ENCODE measurements around the gene FAM114A2. TPM values are rescaled to one million over a fixed set of nuclear protein-coding genes. Genes with fewer than 3 reads are reported as not detected.
"Not testable (repeated sequence)": the region's sequence is repeated elsewhere in the genome, so short reads cannot be mapped to it uniquely, and the experiment has no call there.

The FAM114A2 gene
- total RNA-seq, 2 experiments from 2014 or later: 22.3 to 27.0 TPM

DNA sequence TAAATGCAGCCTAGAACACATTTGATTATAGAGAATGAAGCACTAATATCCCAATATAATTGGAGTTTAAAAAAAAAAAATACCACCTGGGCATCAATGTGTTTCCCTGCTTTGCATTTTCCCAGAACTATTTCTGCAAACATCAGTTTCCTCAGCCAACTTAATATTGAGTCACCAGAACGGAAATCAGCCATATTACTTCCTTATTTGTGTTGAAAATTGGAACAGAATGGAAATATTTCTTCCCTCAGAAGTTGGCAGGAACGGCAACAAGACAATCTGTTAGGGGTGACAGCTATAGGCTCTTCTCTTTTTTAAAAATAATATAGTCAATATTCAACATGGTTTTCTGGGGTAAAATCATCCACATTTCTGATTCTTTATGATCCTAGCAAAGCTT lies 4.1 kb upstream of the FAM114A2 start:
- no peak overlapping the region for H3K27ac Mint-ChIP-seq
- H3K4me3 Mint-ChIP-seq: no peak overlapping the region
- DNase-seq (no peak), ATAC-seq (no peak)
- H3K27me3 Mint-ChIP-seq: no peaks in the 10 kb centered on the region
- CTCF ChIA-PET: interaction anchor here (1.4 kb wide), 1 partner anchor 30 kb away, joined by 6 read pairs; no protein-coding TSS in a partner anchor
- H3K9me3 Mint-ChIP-seq (ENCODE audit: low read depth): no peaks in the 10 kb centered on the region
- peaks cover 14% of the 10 kb centered on the region for H3K36me3 Mint-ChIP-seq
- peaks cover 59% of the 10 kb centered on the region for H3K4me1 Mint-ChIP-seq

DNA sequence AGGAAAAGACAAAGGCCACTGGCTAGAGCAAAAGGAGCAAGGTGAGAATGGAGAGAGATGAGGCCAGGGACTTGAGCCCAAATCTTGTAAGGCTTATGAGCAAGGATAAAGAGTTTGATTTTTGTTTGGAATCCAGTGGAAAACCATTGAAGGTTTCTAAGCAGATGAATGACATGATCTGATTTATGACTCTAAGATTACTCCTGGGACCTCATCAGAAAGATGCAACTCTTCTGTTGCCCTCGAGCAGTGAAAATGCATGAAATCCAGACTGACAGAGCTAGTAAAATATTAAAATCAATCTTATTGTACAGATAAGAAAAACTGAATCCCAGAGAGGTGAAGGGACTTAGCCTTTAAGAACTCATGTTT lies 734 bp upstream of the FAM114A2 start:
- H3K4me3 Mint-ChIP-seq: peak overlapping the region; percentile 93
- no peak for ATAC-seq
- no peak for DNase-seq
- H3K9me3 Mint-ChIP-seq (ENCODE audit: low read depth): no peaks in the 10 kb centered on the region
- H3K27ac Mint-ChIP-seq: peak overlapping the region; percentile 93
- CTCF ChIA-PET: interaction anchor here (0.6 to 3.1 kb wide), 10 partner anchors 9 to 366 kb away, joined by 3 to 13 read pairs (median 4); partner anchors contain the start of gene GALNT10
- no peaks in the 10 kb centered on the region for H3K27me3 Mint-ChIP-seq
- H3K36me3 Mint-ChIP-seq: peaks cover 8% of the 10 kb centered on the region
- H3K4me1 Mint-ChIP-seq: peaks cover 52% of the 10 kb centered on the region

DNA sequence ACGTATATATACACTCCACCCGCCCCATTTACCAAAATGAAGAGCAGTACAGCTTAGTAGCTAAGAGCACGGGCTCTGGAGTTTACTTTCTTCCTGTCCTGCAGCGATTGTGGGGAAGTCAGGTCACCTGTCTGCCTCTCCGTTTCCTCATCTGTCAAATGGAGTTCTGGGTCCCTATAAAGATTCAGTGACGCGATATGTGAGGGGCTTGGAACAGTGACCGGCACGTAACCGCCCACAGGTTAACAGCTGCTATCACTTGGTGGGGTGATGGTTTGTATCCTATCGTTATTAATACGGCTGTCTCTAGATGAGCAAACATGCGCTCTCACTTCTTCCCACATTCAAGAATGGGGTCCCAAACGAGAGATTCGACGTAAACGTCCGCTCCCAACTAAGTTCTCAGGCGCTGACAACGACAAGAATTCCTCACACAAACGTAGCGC lies 426 bp downstream of the FAM114A2 start:
- peak; percentile 68 for DNase-seq
- peak; percentile 46 for ATAC-seq
- peaks cover 8% of the 10 kb centered on the region for H3K36me3 Mint-ChIP-seq
- CTCF ChIA-PET: interaction anchor here (0.8 to 3.1 kb wide), 9 partner anchors 10 to 367 kb away, joined by 3 to 13 read pairs (median 5); partner anchors contain the start of gene GALNT10
- H3K27ac Mint-ChIP-seq: peak overlapping the region; percentile 93
- H3K9me3 Mint-ChIP-seq (ENCODE audit: low read depth): no peaks in the 10 kb centered on the region
- peaks cover 46% of the 10 kb centered on the region for H3K4me1 Mint-ChIP-seq
- H3K27me3 Mint-ChIP-seq: no peaks in the 10 kb centered on the region
- H3K4me3 Mint-ChIP-seq: peak overlapping the region; percentile 93

DNA sequence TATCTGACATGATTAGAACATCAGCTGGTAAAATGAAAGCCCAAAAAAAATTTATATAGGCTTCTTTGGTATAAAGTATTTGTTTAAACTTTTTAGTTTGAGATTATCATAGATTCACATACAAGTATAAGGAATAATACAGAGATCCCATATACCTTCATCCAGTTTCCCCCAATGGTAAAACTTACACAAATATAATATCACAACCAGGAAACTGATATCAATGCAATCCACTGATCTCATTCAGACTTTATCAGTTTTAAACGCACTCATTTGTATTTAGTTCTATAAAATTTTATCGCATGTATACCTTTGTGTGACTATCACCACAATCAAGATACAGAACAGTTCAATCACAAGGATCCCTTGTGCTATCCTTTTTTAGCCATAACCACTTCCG lies 3.8 kb downstream of the FAM114A2 start:
- Mint-ChIP-seq H3K4me3 (no peak overlapping the region), H3K27ac (no peak overlapping the region), H3K36me3 (peaks cover 16% of the 10 kb centered on the region), H3K4me1 (peaks cover 27% of the 10 kb centered on the region), H3K27me3 (no peaks in the 10 kb centered on the region), H3K9me3 (ENCODE audit: low read depth) (no peaks in the 10 kb centered on the region)
- DNase-seq: no peak
- ATAC-seq: no peak
- CTCF ChIA-PET: interaction anchor here (1.4 to 1.8 kb wide), 2 partner anchors 8 to 38 kb away, joined by 3 to 6 read pairs; no protein-coding TSS in a partner anchor

DNA sequence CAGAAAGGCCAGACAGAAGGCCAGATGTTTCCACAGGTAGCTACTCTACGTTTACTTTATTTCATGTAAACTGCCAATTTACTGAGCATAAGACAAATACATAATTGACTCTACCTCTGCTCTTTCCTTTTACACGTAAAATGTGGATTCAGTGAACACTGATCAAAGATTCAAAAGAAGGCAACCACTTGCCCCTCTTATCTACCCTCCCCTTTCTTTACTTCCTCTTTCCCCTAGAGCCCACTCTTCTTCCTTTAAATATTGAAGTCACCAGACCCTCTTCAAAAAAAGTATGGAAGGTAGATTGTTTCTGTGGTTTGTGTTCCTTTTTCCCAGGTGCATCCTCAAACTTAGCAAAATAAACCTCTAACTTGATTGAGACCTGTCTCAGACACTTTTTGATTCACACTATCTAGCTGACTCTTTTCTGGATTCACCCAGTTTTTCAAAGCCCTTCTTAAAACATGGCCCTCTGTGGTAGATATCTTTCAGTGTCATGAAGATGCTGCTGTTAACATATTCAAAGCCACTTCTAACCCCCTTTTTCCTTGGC lies 6.7 kb downstream of the FAM114A2 start:
- H3K27ac Mint-ChIP-seq: no peak overlapping the region
- no peaks in the 10 kb centered on the region for H3K9me3 Mint-ChIP-seq (ENCODE audit: low read depth)
- no peak overlapping the region for H3K4me3 Mint-ChIP-seq
- no peaks in the 10 kb centered on the region for H3K27me3 Mint-ChIP-seq
- DNase-seq (no peak), ATAC-seq (no peak)
- H3K4me1 Mint-ChIP-seq: peaks cover 6% of the 10 kb centered on the region
- CTCF ChIA-PET: no interaction called here
- H3K36me3 Mint-ChIP-seq: peaks cover 17% of the 10 kb centered on the region

DNA sequence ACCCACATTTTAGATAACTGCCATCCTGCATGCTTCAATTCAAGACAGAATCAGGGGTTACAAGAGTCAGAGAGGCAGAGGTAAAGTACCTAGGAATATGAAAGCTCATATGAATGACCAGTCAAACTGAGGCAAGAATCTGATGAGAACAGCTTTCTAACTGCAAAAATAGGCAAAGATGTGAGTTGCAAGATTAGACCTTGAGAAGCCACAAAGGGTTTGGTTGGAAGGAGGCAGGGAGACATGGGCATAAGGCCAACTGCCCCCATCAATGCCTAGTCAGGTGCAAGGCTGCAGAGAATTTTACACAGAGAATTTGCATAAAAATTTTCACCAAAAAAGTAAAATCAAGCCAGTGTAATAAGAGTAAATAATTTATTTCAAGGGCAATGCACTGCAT lies 12.8 kb downstream of the FAM114A2 start:
- no peaks in the 10 kb centered on the region for H3K9me3 Mint-ChIP-seq (ENCODE audit: low read depth)
- CTCF ChIA-PET: interaction anchor here (1.0 kb wide), 1 partner anchor 9 kb away, joined by 3 read pairs; no protein-coding TSS in a partner anchor
- no peaks in the 10 kb centered on the region for H3K27me3 Mint-ChIP-seq
- no peaks in the 10 kb centered on the region for H3K4me1 Mint-ChIP-seq
- DNase-seq (no peak), ATAC-seq (no peak)
- H3K27ac Mint-ChIP-seq: no peak overlapping the region
- no peak overlapping the region for H3K4me3 Mint-ChIP-seq
- H3K36me3 Mint-ChIP-seq: peaks cover 30% of the 10 kb centered on the region

DNA sequence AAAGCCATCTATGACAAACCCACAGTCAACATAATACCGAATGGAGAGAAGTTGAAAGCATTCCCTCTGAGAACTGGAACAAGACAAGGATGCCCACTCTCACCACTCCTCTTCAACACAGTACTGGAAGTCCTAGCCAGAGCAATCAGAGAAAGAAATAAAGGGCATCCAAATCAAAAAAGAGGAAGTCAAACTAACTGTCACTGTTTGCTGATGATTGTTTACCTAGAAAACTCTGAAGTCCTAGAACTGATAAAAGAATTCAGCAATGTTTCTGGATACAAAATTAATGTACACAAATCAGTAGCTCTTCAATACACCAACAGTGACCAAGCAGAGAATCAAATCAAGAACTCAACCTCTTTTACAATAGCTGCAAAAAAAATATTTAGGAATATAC lies 19.8 kb downstream of the FAM114A2 start:
- H3K27me3 Mint-ChIP-seq; H3K4me1 Mint-ChIP-seq; H3K9me3 Mint-ChIP-seq (ENCODE audit: low read depth); H3K4me3 Mint-ChIP-seq; CTCF ChIA-PET; ATAC-seq; DNase-seq; H3K27ac Mint-ChIP-seq: not testable (repeated sequence)
- H3K36me3 Mint-ChIP-seq: peaks cover 66% of the 10 kb centered on the region

DNA sequence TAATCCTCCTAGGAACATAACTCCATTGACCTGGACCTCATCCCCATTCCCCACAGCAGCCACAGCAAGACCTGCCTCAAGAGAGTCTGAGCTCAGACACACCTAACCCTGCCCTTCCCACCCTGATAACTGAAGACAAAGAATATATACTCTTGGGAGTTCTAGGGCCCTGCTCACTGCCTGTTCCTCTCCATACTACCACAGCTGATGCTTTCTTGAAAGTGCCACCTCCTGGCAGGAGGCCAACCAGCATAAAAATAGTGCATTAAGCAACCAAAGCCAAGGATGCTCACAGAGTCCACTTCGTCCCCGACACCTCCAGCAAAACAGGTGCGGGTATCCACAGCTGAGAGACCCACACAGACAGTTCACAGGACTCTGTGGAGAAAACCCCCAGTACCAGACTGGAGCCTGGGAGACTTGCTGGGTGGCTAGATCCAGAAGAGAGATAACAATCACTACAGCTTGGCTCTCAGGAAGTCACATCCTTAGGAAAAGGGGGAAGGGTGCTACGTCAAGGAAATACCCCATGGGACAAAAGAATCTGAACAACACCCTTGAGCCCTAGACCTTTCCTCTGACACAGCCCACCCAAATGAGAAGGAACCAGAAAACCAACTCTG lies 23.5 kb downstream of the FAM114A2 start:
- DNase-seq: no peak
- CTCF ChIA-PET: interaction anchor here (0.6 kb wide), 1 partner anchor 1485 kb away, joined by 3 read pairs; no protein-coding TSS in a partner anchor
- Mint-ChIP-seq H3K4me1 (no peaks in the 10 kb centered on the region), H3K36me3 (peaks cover 45% of the 10 kb centered on the region), H3K27ac (no peak overlapping the region), H3K27me3 (no peaks in the 10 kb centered on the region), H3K9me3 (ENCODE audit: low read depth) (no peaks in the 10 kb centered on the region), H3K4me3 (no peak overlapping the region)
- ATAC-seq: no peak

DNA sequence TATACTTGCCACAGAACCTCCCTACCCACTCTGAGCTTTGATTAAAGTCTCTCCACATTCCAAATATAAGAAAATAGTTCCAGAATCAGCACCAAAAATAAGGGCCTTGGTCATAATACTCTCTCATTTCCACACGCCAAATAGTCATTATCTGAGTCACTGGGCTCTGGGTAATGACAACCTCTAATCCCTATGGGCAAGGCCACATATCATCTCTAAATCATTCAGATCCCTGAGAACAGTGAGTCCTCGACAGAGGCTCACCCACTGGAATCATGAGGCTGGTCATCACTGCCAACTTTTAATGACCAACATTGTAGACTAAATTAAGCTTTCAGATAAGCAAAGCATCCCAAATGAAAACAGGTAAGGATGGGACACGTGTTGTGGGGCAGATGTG lies 28.1 kb downstream of the FAM114A2 start:
- H3K9me3 Mint-ChIP-seq (ENCODE audit: low read depth): no peaks in the 10 kb centered on the region
- H3K36me3 Mint-ChIP-seq: peaks cover 15% of the 10 kb centered on the region

DNA sequence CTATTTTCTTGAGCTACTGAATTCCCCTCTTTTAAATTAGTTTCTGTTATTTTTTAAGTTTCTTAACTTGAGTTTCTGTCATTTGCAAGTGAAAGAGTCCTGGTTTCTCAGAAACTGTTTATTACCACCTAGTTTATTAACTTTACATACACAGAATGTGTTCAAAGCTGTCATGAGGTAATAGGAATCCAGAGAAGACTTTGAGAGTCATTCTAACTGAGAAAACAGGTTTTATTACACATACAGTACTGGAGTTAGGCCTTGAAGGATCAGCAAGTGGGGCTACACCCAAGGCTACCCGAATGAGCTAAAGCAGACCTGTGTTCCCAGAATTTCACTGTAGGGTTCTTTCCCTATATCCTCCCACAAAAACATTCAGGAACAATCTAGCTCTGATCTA lies 33.1 kb downstream of the FAM114A2 start:
- DNase-seq: no peak
- no peaks in the 10 kb centered on the region for H3K4me1 Mint-ChIP-seq
- H3K27me3 Mint-ChIP-seq: no peaks in the 10 kb centered on the region
- H3K36me3 Mint-ChIP-seq: peaks cover 17% of the 10 kb centered on the region
- no peak for ATAC-seq
- no peak overlapping the region for H3K27ac Mint-ChIP-seq
- CTCF ChIA-PET: interaction anchor here (1.1 kb wide), 1 partner anchor 13 kb away, joined by 3 read pairs; no protein-coding TSS in a partner anchor
- no peak overlapping the region for H3K4me3 Mint-ChIP-seq
- no peaks in the 10 kb centered on the region for H3K9me3 Mint-ChIP-seq (ENCODE audit: low read depth)

More for the DNA sequence above, 28.1 kb downstream of the FAM114A2 start:
- no peak overlapping the region for H3K27ac Mint-ChIP-seq
- H3K4me3 Mint-ChIP-seq: no peak overlapping the region
- no peaks in the 10 kb centered on the region for H3K27me3 Mint-ChIP-seq
- CTCF ChIA-PET: no interaction called here
- DNase-seq (no peak), ATAC-seq (no peak)
- H3K4me1 Mint-ChIP-seq: no peaks in the 10 kb centered on the region

DNA sequence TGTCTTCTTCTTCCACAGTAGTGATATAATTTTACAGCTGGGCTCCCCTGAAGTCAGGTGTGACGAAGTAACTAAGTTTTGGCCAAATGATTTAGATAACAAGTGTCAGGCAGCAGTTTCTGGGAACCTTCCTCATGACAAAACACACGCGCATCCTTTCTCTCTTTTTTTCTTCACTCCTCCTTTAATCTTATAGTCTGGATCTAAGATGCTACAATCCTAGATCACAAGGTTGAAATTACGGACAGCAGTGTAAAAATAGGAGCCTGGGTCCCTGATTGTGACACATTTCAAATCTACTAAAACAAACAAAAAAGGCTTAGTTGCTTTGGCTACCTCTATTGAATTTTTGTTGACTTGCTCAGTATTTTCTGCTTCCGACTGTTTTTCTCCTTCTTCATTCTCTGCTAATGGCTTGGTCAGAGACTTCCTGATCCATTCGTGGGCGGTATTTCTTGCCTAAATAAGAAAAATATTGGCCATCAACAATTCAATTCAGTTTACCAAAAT lies 36.1 kb downstream of the FAM114A2 start:
- Mint-ChIP-seq H3K27ac (no peak overlapping the region), H3K4me1 (no peaks in the 10 kb centered on the region), H3K27me3 (no peaks in the 10 kb centered on the region), H3K36me3 (peaks cover 27% of the 10 kb centered on the region), H3K9me3 (ENCODE audit: low read depth) (no peaks in the 10 kb centered on the region), H3K4me3 (no peak overlapping the region)
- CTCF ChIA-PET: no interaction called here
- ATAC-seq (no peak), DNase-seq (no peak)

DNA sequence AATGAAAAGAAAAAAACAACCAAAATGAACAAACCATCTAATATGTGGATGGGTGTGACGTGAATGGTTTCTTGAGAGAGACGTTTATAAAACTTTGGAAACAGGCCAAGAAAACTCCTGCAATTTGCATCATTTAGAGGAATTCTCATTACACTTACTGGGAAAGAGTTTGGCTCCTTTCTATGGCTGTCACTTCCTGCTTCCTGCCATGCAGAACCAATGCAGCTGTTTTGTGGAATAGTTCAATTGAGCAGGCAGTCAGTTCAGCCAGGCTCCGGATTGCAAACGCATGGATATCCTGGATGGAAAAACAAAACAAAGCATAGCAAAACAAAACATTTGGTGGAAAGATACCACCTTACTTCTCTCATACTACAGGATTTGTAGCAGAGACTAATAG lies 36.6 kb downstream of the FAM114A2 start:
- no peak overlapping the region for H3K27ac Mint-ChIP-seq
- H3K4me3 Mint-ChIP-seq: no peak overlapping the region
- H3K9me3 Mint-ChIP-seq (ENCODE audit: low read depth): no peaks in the 10 kb centered on the region
- ATAC-seq: no peak
- CTCF ChIA-PET: no interaction called here
- H3K4me1 Mint-ChIP-seq: no peaks in the 10 kb centered on the region
- H3K27me3 Mint-ChIP-seq: no peaks in the 10 kb centered on the region
- DNase-seq: no peak
- H3K36me3 Mint-ChIP-seq: peaks cover 29% of the 10 kb centered on the region

DNA sequence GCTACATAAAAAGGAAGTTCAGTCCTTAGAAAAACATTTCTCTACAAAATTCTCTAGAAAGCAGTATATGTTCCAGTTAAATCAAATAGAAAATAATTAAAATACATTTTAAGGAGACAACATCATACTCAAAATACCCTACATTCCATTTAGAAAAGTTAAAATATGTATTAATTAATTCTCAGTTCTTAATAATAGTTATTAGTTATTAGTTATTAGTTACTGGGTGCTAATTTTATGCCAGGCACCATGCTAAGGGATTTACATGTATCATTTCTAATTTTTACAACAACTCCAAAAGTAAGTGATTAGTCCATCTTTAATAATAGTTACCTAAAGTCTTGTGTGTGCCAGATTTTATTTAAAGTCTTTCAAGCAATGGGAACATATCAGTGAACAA lies 38.0 kb downstream of the FAM114A2 start:
- peaks cover 34% of the 10 kb centered on the region for H3K36me3 Mint-ChIP-seq
- CTCF ChIA-PET: no interaction called here
- H3K27me3 Mint-ChIP-seq: no peaks in the 10 kb centered on the region
- DNase-seq (no peak), ATAC-seq (no peak)
- no peak overlapping the region for H3K4me3 Mint-ChIP-seq
- H3K9me3 Mint-ChIP-seq (ENCODE audit: low read depth): no peaks in the 10 kb centered on the region
- H3K4me1 Mint-ChIP-seq: no peaks in the 10 kb centered on the region
- no peak overlapping the region for H3K27ac Mint-ChIP-seq

DNA sequence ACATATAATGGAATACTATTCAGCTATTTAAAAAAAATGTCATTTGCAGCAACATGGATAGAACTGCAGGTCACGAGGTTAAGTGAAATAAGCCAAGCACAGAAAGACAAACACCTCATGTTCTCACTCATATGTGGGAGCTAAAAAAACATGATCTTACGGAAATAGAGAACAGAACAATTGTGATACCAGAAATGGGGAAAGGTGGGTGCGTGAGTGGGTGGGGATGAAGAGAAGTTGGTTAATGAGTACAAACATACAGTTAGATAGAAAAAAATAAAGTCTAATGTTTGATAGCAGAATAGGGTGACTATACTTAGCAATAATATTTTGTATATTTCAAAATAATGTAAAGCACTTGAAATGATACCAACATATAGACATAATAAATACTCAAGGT lies 38.7 kb downstream of the FAM114A2 start:
- Mint-ChIP-seq H3K27me3 (no peaks in the 10 kb centered on the region), H3K4me3 (no peak overlapping the region), H3K4me1 (no peaks in the 10 kb centered on the region), H3K27ac (no peak overlapping the region), H3K36me3 (peaks cover 34% of the 10 kb centered on the region), H3K9me3 (ENCODE audit: low read depth) (no peaks in the 10 kb centered on the region)
- no peak for DNase-seq
- no peak for ATAC-seq
- CTCF ChIA-PET: no interaction called here
